H1 (cell line): ENCODE data around the gene C17orf114.

Experiments
- CTCF ChIA-PET: fragments of 300-600 bp; sonication (Branson Sonifier 250); formaldehyde crosslinking; loops from one replicate; lab custom pipeline; 2021; ENCODE audit not compliant: partially characterized antibody; lab: Charles Lee
- POLR2A ChIA-PET: fragments of 300-600 bp; sonication (Branson Sonifier 250); formaldehyde crosslinking; loops from one replicate; lab custom pipeline; 2021; ENCODE audit warnings: inconsistent platforms; ENCODE audit not compliant: partially characterized antibody; lab: Charles Lee
- DNase-seq, 2 experiments: peaks; one replicate each; pipeline versions ENCODE4 v3.0.0 to v3.0.0-alpha.2; 2010 to 2022; ENCODE audit warnings: low spot score in 2 of 2, low read depth in 1 of 2, mixed read lengths in 1 of 2
- FAIRE-seq: peaks from 2 replicates; lab custom pipeline; 2011; peaks lifted over from hg19 to GRCh38; lab: Jason Lieb, UNC
- H2AFZ ChIP-seq: 2 replicates; pipeline ENCODE4 v1.8.1; 2012; ENCODE audit warnings: low read length, inconsistent platforms
- H2AK5ac ChIP-seq: 2 replicates; pipeline ENCODE4 v1.6.1; 2013; ENCODE audit warnings: low read depth, low read length
- H2BK120ac ChIP-seq: replicated peaks from 2 replicates; pipeline ENCODE3; 2013; ENCODE audit warnings: low read depth, low read length, inconsistent platforms
- H2BK12ac ChIP-seq: 2 replicates; pipeline ENCODE4 v1.6.1; 2013; ENCODE audit warnings: low read depth, low read length
- H2BK15ac ChIP-seq: 2 replicates; pipeline ENCODE4 v1.6.1; 2013; ENCODE audit warnings: low read length
- H2BK20ac ChIP-seq: 2 replicates; pipeline ENCODE4 v1.6.1; 2013; ENCODE audit warnings: low read length
- H2BK5ac ChIP-seq: 2 replicates; pipeline ENCODE4 v1.6.1; 2013; ENCODE audit warnings: low read depth, low read length
- H3K14ac ChIP-seq: 2 replicates; pipeline ENCODE4 v1.6.1; 2013; ENCODE audit warnings: inconsistent platforms; ENCODE audit not compliant: insufficient read length
- H3K18ac ChIP-seq: 2 replicates; pipeline ENCODE4 v1.6.1; 2013; ENCODE audit warnings: low read length; ENCODE audit errors: extremely low read depth
- H3K23ac ChIP-seq: 2 replicates; pipeline ENCODE4 v1.6.1; 2013; ENCODE audit warnings: inconsistent platforms; ENCODE audit not compliant: insufficient read length
- H3K23me2 ChIP-seq: 2 replicates; pipeline ENCODE4 v1.6.1; 2013; ENCODE audit warnings: low read depth, low read length
- H3K27ac ChIP-seq: 2 replicates; pipeline ENCODE4 v1.6.1; 2011; ENCODE audit warnings: low read depth, low read length, inconsistent platforms
- H3K27me3 ChIP-seq, 4 experiments: replicated peaks in 1 of 4; 1 replicate in 1 of 4; 2 replicates in 3 of 4; pipeline versions ENCODE4 v1.6.1 to v1.8.1; 2011 to 2013; ENCODE audit warnings: low read length in 3 of 4, mild to moderate bottlenecking in 3 of 4, inconsistent platforms in 2 of 4, mixed read lengths in 2 of 4, moderate library complexity in 1 of 4; ENCODE audit not compliant: control insufficient read depth in 3 of 4, insufficient read depth in 3 of 4; ENCODE audit errors: extremely low read depth in 1 of 4
- H3K36me3 ChIP-seq, 4 experiments: 2 replicates each; pipeline versions ENCODE4 v1.6.1 to v1.8.1; 2011 to 2013; ENCODE audit warnings: mild to moderate bottlenecking in 4 of 4, low read length in 3 of 4, moderate library complexity in 2 of 4, control low read depth in 1 of 4, inconsistent platforms in 1 of 4; ENCODE audit not compliant: insufficient read depth in 4 of 4, control insufficient read depth in 2 of 4
- H3K4ac ChIP-seq: replicated peaks from 2 replicates; pipeline ENCODE3; 2013; ENCODE audit warnings: low read length, low read depth, mixed read lengths, inconsistent platforms; ENCODE audit not compliant: insufficient read length
- H3K4me1 ChIP-seq, 4 experiments: replicated peaks in 1 of 4; 1 replicate in 1 of 4; 2 replicates in 3 of 4; pipeline versions ENCODE4 v1.6.1 to v1.8.1; 2011 to 2013; ENCODE audit warnings: low read length in 3 of 4, inconsistent platforms in 2 of 4, mixed read lengths in 1 of 4; ENCODE audit not compliant: insufficient read depth in 4 of 4, control insufficient read depth in 3 of 4
- H3K4me2 ChIP-seq, 2 experiments: 2 replicates each; pipeline versions ENCODE4 v1.6.1 to v1.8.1; 2011 to 2013; ENCODE audit warnings: low read depth in 2 of 2, low read length in 2 of 2, control low read depth in 1 of 2, inconsistent platforms in 1 of 2, mild to moderate bottlenecking in 1 of 2; ENCODE audit not compliant: insufficient read depth in 1 of 2
- H3K4me3 ChIP-seq, 4 experiments: fragments of 200-600, 300-600 bp in 1 of 4; sonication (generic), shearing (Covaris generic), sonication (Bioruptor Twin) in 1 of 4; 2 replicates each; pipeline versions ENCODE4 v1.5.1 to v1.8.1; 2011 to 2016; ENCODE audit warnings: low read length in 4 of 4, low read depth in 3 of 4, control low read depth in 2 of 4, inconsistent platforms in 2 of 4, mild to moderate bottlenecking in 2 of 4, mixed read lengths in 1 of 4, moderate library complexity in 1 of 4; ENCODE audit not compliant: insufficient read depth in 2 of 4; ENCODE audit errors: extremely low read depth in 1 of 4
- H3K56ac ChIP-seq: replicated peaks from 2 replicates; pipeline ENCODE3; 2013; ENCODE audit warnings: low read depth, mild to moderate bottlenecking, mixed read lengths, low read length, inconsistent platforms; ENCODE audit not compliant: insufficient read length
- H3K79me1 ChIP-seq: 2 replicates; pipeline ENCODE4 v1.6.1; 2013; ENCODE audit warnings: low read depth, low read length, control low read depth
- H3K79me2 ChIP-seq, 2 experiments: 2 replicates each; pipeline versions ENCODE4 v1.6.1 to v1.8.1; 2012 to 2013; ENCODE audit warnings: low read length in 2 of 2, mild to moderate bottlenecking in 2 of 2, inconsistent platforms in 1 of 2; ENCODE audit not compliant: insufficient read depth in 2 of 2, control insufficient read depth in 1 of 2
- H3K9ac ChIP-seq, 4 experiments: replicated peaks in 1 of 4; 1 replicate in 1 of 4; 2 replicates in 3 of 4; pipeline versions ENCODE4 v1.6.1 to v1.8.1; 2011 to 2013; ENCODE audit warnings: low read depth in 3 of 4, low read length in 3 of 4, control low read depth in 2 of 4, mild to moderate bottlenecking in 2 of 4, moderate library complexity in 2 of 4, inconsistent platforms in 1 of 4; ENCODE audit errors: extremely low read depth in 1 of 4
- H3K9me3 ChIP-seq, 2 experiments: 2 replicates each; pipeline versions ENCODE4 v1.6.1 to v1.8.1; 2012 to 2013; ENCODE audit warnings: mild to moderate bottlenecking in 2 of 2, moderate library complexity in 2 of 2, control low read depth in 1 of 2, inconsistent platforms in 1 of 2, low read depth in 1 of 2, low read length in 1 of 2, mixed read lengths in 1 of 2; ENCODE audit not compliant: insufficient read depth in 2 of 2
- H4K20me1 ChIP-seq, 2 experiments: replicated peaks in 1 of 2; 2 replicates each; pipeline versions ENCODE3 to v1.8.1; 2011 to 2013; ENCODE audit warnings: inconsistent platforms in 2 of 2, low read length in 2 of 2, mild to moderate bottlenecking in 1 of 2; ENCODE audit not compliant: insufficient read depth in 2 of 2, control insufficient read depth in 1 of 2
- H4K5ac ChIP-seq: 2 replicates; pipeline ENCODE4 v1.6.1; 2013; ENCODE audit warnings: low read length, low read depth, mixed read lengths, inconsistent platforms; ENCODE audit not compliant: insufficient read length
- H4K8ac ChIP-seq: 2 replicates; pipeline ENCODE4 v1.8.0; 2013; ENCODE audit warnings: mild to moderate bottlenecking, moderate library complexity, low read length, inconsistent platforms; ENCODE audit not compliant: insufficient read depth; ENCODE audit errors: extremely low read depth
- H4K91ac ChIP-seq: replicated peaks from 2 replicates; pipeline ENCODE3; 2013; ENCODE audit warnings: low read length, mixed read lengths, inconsistent platforms; ENCODE audit not compliant: insufficient read length
- BRCA1 ChIP-seq: IDR thresholded peaks from 2 replicates; pipeline ENCODE4 v1.6.1; 2012; ENCODE audit warnings: low read depth, low read length, improper control_type of control experiment
- CBX8 ChIP-seq: fragments of 300-800, 300-1000 bp; sonication (generic); IDR thresholded peaks from 2 replicates; pipeline ENCODE4 v1.7.1; 2016; ENCODE audit warnings: low read depth, low read length, borderline replicate concordance
- POLR2A ChIP-seq, 2 experiments: IDR thresholded peaks; 1 replicate in 1 of 2; 2 replicates in 1 of 2; pipeline ENCODE4 v1.6.1; 2011; ENCODE audit warnings: low read depth in 2 of 2, low read length in 2 of 2, mild to moderate bottlenecking in 2 of 2; ENCODE audit errors: control extremely low read depth in 1 of 2
- SAP30 ChIP-seq: fragments of 300-600 bp; sonication (generic); IDR thresholded peaks from 2 replicates; pipeline ENCODE4 v1.7.1; 2012; ENCODE audit warnings: low read length, moderate library complexity, mild to moderate bottlenecking, inconsistent platforms; ENCODE audit not compliant: insufficient read depth, insufficient replicate concordance
- SP2 ChIP-seq: IDR thresholded peaks from 2 replicates; pipeline ENCODE4 v1.6.1; 2012; ENCODE audit warnings: mild to moderate bottlenecking, low read length, inconsistent platforms
- YY1 ChIP-seq: IDR thresholded peaks from 2 replicates; pipeline ENCODE4 v1.6.1; 2011; ENCODE audit warnings: low read depth, mild to moderate bottlenecking, low read length
- whole genome bisulfite sequencing, 2 experiments: shearing (Covaris generic) in 1 of 2; methylation state at CpG; one replicate each; pipeline versions ENCODE4 v1.1.6 to v1.1.7; 2013 to 2015; ENCODE audit warnings: low lambda C conversion rate in 2 of 2, mixed read lengths in 2 of 2, inconsistent platforms in 1 of 2, low coverage in 1 of 2, missing lambda C conversion rate in 1 of 2; ENCODE audit not compliant: insufficient replicate concordance in 2 of 2, insufficient coverage in 1 of 2, insufficient read length in 1 of 2; ENCODE audit errors: extremely low coverage in 1 of 2, missing lambda C conversion rate in 1 of 2; 5-methylcytosine and 5-hydroxymethylcytosine counted together

C17orf114 gene

DNA sequence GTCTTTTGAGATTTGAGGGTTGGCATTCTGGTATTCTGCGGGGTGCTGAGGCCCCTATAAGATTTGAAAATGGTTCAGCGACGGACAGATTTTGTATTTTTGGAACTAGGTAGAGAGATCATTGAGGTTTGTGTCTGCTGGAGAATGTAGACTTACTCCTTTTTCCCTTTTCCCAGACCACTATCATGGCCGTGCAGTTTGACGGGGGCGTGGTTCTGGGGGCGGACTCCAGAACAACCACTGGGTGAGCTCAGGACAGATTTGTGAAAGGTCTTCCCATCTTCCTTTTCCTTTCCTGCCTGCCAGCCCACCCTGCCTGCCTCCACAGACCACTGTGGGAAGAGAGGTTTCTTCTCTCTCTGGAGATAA lies 5.6 kb downstream of the C17orf114 start:
- Histone ChIP-seq H2AK5ac (peak overlapping the region; percentile 89), H3K23ac (no peak overlapping the region), H3K4me1 (no peaks in the 10 kb centered on the region; a peak in 1 of 7 replicates), H3K4me3 (peak overlapping the region; percentile 96 to 100 (median 98)), H2BK120ac (no peak overlapping the region), H2BK12ac (peak overlapping the region; percentile 100), H3K23me2 (peaks cover 6% of the 10 kb centered on the region; the same call in 1 of the 2 replicates), H4K20me1 (peaks cover 0 to 4% of the 10 kb centered on the region in 2 experiments), H3K18ac (0 out of 2 replicates have a peak overlapping the region, but pooled peaks have one; percentile 94), H3K36me3 (peaks cover 0 to 20% (median 12%) of the 10 kb centered on the region in 4 experiments; a peak in 7 of 8 replicates), H3K4ac (no peak overlapping the region), H3K9me3 (no peaks in the 10 kb centered on the region), H3K79me1 (peaks cover 7% of the 10 kb centered on the region), H2BK20ac (no peak overlapping the region), H2BK5ac (peak overlapping the region; percentile 99), H4K8ac (peak overlapping the region; percentile 98), H4K5ac (no peak overlapping the region), H3K9ac (peak overlapping the region in 3 of 4 experiments; percentile 83 to 98 (median 88); a peak in 6 of 7 replicates), H3K4me2 (peak overlapping the region; percentile 67 to 69), H2AFZ (peak overlapping the region; percentile 47; the same call in 1 of the 2 replicates), H3K27ac (peak overlapping the region; percentile 70), H3K27me3 (no peaks in the 10 kb centered on the region; a peak in 1 of 7 replicates), H3K79me2 (peaks cover 0 to 19% of the 10 kb centered on the region in 2 experiments; a peak in 2 of 4 replicates), H3K14ac (peak overlapping the region; percentile 66), H4K91ac (no peak overlapping the region), H3K56ac (peak overlapping the region; percentile 85), H2BK15ac (peak overlapping the region; percentile 100)
- 4% methylated on average over 7 of the region's 7 CpGs; no CpG with 5 or more reads in 1 of the 2 experiments for WGBS, 2 experiments
- ChIA-PET POLR2A (interaction anchor here (1.0 to 3.2 kb wide), 5 partner anchors 10 to 103 kb away, joined by 3 to 25 read pairs (median 3); partner anchors contain the start of genes C17orf107 and PLD2), CTCF (interaction anchor here (0.8 to 2.5 kb wide), 5 partner anchors 52 to 87 kb away, joined by 3 to 11 read pairs (median 4); no protein-coding TSS in a partner anchor)
- peak; percentile 42 for FAIRE-seq
- DNase-seq, result peak in 1 of 2 experiments; percentile 63
- no peak for TF ChIP-seq SP2
- TF ChIP-seq BRCA1, result no peak
- TF ChIP-seq SAP30, result peak; percentile 72
- TF ChIP-seq POLR2A (IDR thresholded peaks at IDR 0.05; ENCODE audit: control extremely low read depth in 1 of 2, low read depth in 2 of 2, low read length in 2 of 2), result peak in 1 of 2 experiments; percentile 6; a peak in 1 of 3 replicates
- TF ChIP-seq YY1, result peak; percentile 63; the same call in 1 of the 2 replicates
- TF ChIP-seq CBX8, result no peak
